Measurements from ENCODE around the gene CRB2.

Gene CRB2

GRCh38 chr9:123347289-123348060 lies 8.5 kb upstream of the CRB2 start:
- Histone ChIP-seq H3K27me3 (ENCODE audit: control insufficient read depth, insufficient read depth, low read length, poor library complexity, severe bottlenecking) (no peaks in the 10 kb centered on the region), H3K4me1 (ENCODE audit: control insufficient read depth, insufficient read depth, low read length) (no peaks in the 10 kb centered on the region), H3K36me3 (ENCODE audit: control insufficient read depth, insufficient read depth, low read length) (no peaks in the 10 kb centered on the region), H3K27ac (ENCODE audit: insufficient read depth, low read depth, low read length, poor library complexity, severe bottlenecking) (no peak overlapping the region), H3K9me3 (ENCODE audit: control insufficient read depth, low read length) (no peaks in the 10 kb centered on the region), H3K4me3 (ENCODE audit: insufficient read depth, low read depth, low read length) (no peak overlapping the region)
- WGBS, 2 experiments, result 89 to 93% methylated on average over 12 of the region's 12 CpGs

- H3K9me3 ChIP-seq (ENCODE audit: control insufficient read depth, low read length), result no peaks in the 10 kb centered on the region
- H3K27me3 ChIP-seq (ENCODE audit: control insufficient read depth, insufficient read depth, low read length, poor library complexity, severe bottlenecking), result no peaks in the 10 kb centered on the region
- H3K27ac ChIP-seq (ENCODE audit: insufficient read depth, low read depth, low read length, poor library complexity, severe bottlenecking), result no peak overlapping the region
- H3K4me3 ChIP-seq (ENCODE audit: insufficient read depth, low read depth, low read length), result no peak overlapping the region
- no peaks in the 10 kb centered on the region for H3K36me3 ChIP-seq (ENCODE audit: control insufficient read depth, insufficient read depth, low read length)
- WGBS, 2 experiments, result 79 to 80% methylated on average over 9 of the region's 9 CpGs
- H3K4me1 ChIP-seq (ENCODE audit: control insufficient read depth, insufficient read depth, low read length), result no peaks in the 10 kb centered on the region
Measured at GRCh38 chr9:123348317-123348992, 7.5 kb upstream of the CRB2 start.

GRCh38 chr9:123349033-123349432 lies 7.0 kb upstream of the CRB2 start:
- 65 to 67% methylated on average over 3 of the region's 3 CpGs for WGBS, 2 experiments
- H3K27ac ChIP-seq (ENCODE audit: insufficient read depth, low read depth, low read length, poor library complexity, severe bottlenecking), result no peak overlapping the region
- H3K27me3 ChIP-seq (ENCODE audit: control insufficient read depth, insufficient read depth, low read length, poor library complexity, severe bottlenecking), result no peaks in the 10 kb centered on the region
- no peak overlapping the region for H3K4me3 ChIP-seq (ENCODE audit: insufficient read depth, low read depth, low read length)
- H3K9me3 ChIP-seq (ENCODE audit: control insufficient read depth, low read length), result no peaks in the 10 kb centered on the region
- H3K36me3 ChIP-seq (ENCODE audit: control insufficient read depth, insufficient read depth, low read length), result no peaks in the 10 kb centered on the region
- no peaks in the 10 kb centered on the region for H3K4me1 ChIP-seq (ENCODE audit: control insufficient read depth, insufficient read depth, low read length)

GRCh38 chr9:123349691-123350480 lies 6.1 kb upstream of the CRB2 start:
- H3K27ac ChIP-seq (ENCODE audit: insufficient read depth, low read depth, low read length, poor library complexity, severe bottlenecking), result no peak overlapping the region
- peaks cover 3% of the 10 kb centered on the region for H3K4me1 ChIP-seq (ENCODE audit: control insufficient read depth, insufficient read depth, low read length)
- no peaks in the 10 kb centered on the region for H3K36me3 ChIP-seq (ENCODE audit: control insufficient read depth, insufficient read depth, low read length)
- H3K4me3 ChIP-seq (ENCODE audit: insufficient read depth, low read depth, low read length), result no peak overlapping the region
- 34 to 35% methylated on average over 16 of the region's 16 CpGs for WGBS, 2 experiments
- H3K9me3 ChIP-seq (ENCODE audit: control insufficient read depth, low read length), result no peaks in the 10 kb centered on the region
- no peaks in the 10 kb centered on the region for H3K27me3 ChIP-seq (ENCODE audit: control insufficient read depth, insufficient read depth, low read length, poor library complexity, severe bottlenecking)

- WGBS, 2 experiments, result 81 to 84% methylated on average over 8 of the region's 8 CpGs
- H3K27me3 ChIP-seq (ENCODE audit: control insufficient read depth, insufficient read depth, low read length, poor library complexity, severe bottlenecking), result no peaks in the 10 kb centered on the region
Measured at GRCh38 chr9:123350590-123351310, 5.2 kb upstream of the CRB2 start.

GRCh38 chr9:123353041-123353440 lies 3.0 kb upstream of the CRB2 start:
- Histone ChIP-seq H3K4me3 (ENCODE audit: insufficient read depth, low read depth, low read length) (no peak overlapping the region), H3K27ac (ENCODE audit: insufficient read depth, low read depth, low read length, poor library complexity, severe bottlenecking) (no peak overlapping the region), H3K27me3 (ENCODE audit: control insufficient read depth, insufficient read depth, low read length, poor library complexity, severe bottlenecking) (no peaks in the 10 kb centered on the region), H3K4me1 (ENCODE audit: control insufficient read depth, insufficient read depth, low read length) (peaks cover 4% of the 10 kb centered on the region), H3K9me3 (ENCODE audit: control insufficient read depth, low read length) (no peaks in the 10 kb centered on the region), H3K36me3 (ENCODE audit: control insufficient read depth, insufficient read depth, low read length) (no peaks in the 10 kb centered on the region)
- 85% methylated on average over 4 of the region's 4 CpGs for WGBS, 2 experiments

More at GRCh38 chr9:123350590-123351310, 5.2 kb upstream of the CRB2 start:
- no peak overlapping the region for H3K4me3 ChIP-seq (ENCODE audit: insufficient read depth, low read depth, low read length)
- no peaks in the 10 kb centered on the region for H3K9me3 ChIP-seq (ENCODE audit: control insufficient read depth, low read length)
- peaks cover 4% of the 10 kb centered on the region for H3K4me1 ChIP-seq (ENCODE audit: control insufficient read depth, insufficient read depth, low read length)
- H3K36me3 ChIP-seq (ENCODE audit: control insufficient read depth, insufficient read depth, low read length), result no peaks in the 10 kb centered on the region
- no peak overlapping the region for H3K27ac ChIP-seq (ENCODE audit: insufficient read depth, low read depth, low read length, poor library complexity, severe bottlenecking)

- WGBS, 2 experiments, result 25 to 26% methylated on average over 20 of the region's 20 CpGs
- Histone ChIP-seq H3K4me3 (ENCODE audit: insufficient read depth, low read depth, low read length) (no peak overlapping the region), H3K27me3 (ENCODE audit: control insufficient read depth, insufficient read depth, low read length, poor library complexity, severe bottlenecking) (no peaks in the 10 kb centered on the region), H3K9me3 (ENCODE audit: control insufficient read depth, low read length) (no peaks in the 10 kb centered on the region), H3K36me3 (ENCODE audit: control insufficient read depth, insufficient read depth, low read length) (no peaks in the 10 kb centered on the region), H3K4me1 (ENCODE audit: control insufficient read depth, insufficient read depth, low read length) (peaks cover 11% of the 10 kb centered on the region), H3K27ac (ENCODE audit: insufficient read depth, low read depth, low read length, poor library complexity, severe bottlenecking) (peak overlapping the region; percentile 18)
Measured at GRCh38 chr9:123353984-123354591, 1.9 kb upstream of the CRB2 start.

- H3K4me1 ChIP-seq (ENCODE audit: control insufficient read depth, insufficient read depth, low read length), result peaks cover 19% of the 10 kb centered on the region
- WGBS, 2 experiments, result 33 to 34% methylated on average over 9 of the region's 9 CpGs
- H3K4me3 ChIP-seq (ENCODE audit: insufficient read depth, low read depth, low read length), result no peak overlapping the region
- H3K27ac ChIP-seq (ENCODE audit: insufficient read depth, low read depth, low read length, poor library complexity, severe bottlenecking), result no peak overlapping the region
- H3K36me3 ChIP-seq (ENCODE audit: control insufficient read depth, insufficient read depth, low read length), result no peaks in the 10 kb centered on the region
- no peaks in the 10 kb centered on the region for H3K9me3 ChIP-seq (ENCODE audit: control insufficient read depth, low read length)
- H3K27me3 ChIP-seq (ENCODE audit: control insufficient read depth, insufficient read depth, low read length, poor library complexity, severe bottlenecking), result no peaks in the 10 kb centered on the region
Measured at GRCh38 chr9:123354806-123355508, 1.0 kb upstream of the CRB2 start.
